CD14-positive monocyte (primary cell): ENCODE results near the gene CDH23. TPM values are rescaled to one million over a fixed set of nuclear protein-coding genes. Genes with fewer than 3 reads are reported as not detected.

Source experiments
- DNase-seq, 3 donors: peaks; one replicate each; pipeline ENCODE4 v3.0.0-alpha.2; 2011 to 2022
- H2AFZ ChIP-seq: 2 replicates; pipeline ENCODE4 v1.6.0; 2012; ENCODE audit warnings: mild to moderate bottlenecking, low read depth, low read length, inconsistent platforms; ENCODE audit not compliant: insufficient read depth, poor library complexity, severe bottlenecking
- H3K27ac ChIP-seq, 2 donors: 1 replicate in 1 of 2; 2 replicates in 1 of 2; pipeline ENCODE4 v1.5.1; 2012 to 2013; ENCODE audit warnings: low read length in 2 of 2, control low read depth in 1 of 2, inconsistent platforms in 1 of 2, low read depth in 1 of 2, mild to moderate bottlenecking in 1 of 2
- H3K27me3 ChIP-seq, 2 donors: one replicate each; pipeline versions ENCODE4 v1.6.0 to v1.6.1; 2011 to 2013; ENCODE audit warnings: low read length in 2 of 2; ENCODE audit not compliant: control insufficient read depth in 2 of 2, insufficient read depth in 2 of 2
- H3K36me3 ChIP-seq, 2 donors: replicated peaks in 1 of 2; 1 replicate in 1 of 2; 2 replicates in 1 of 2; pipeline versions ENCODE4 v1.5.1 to v1.6.1; 2012 to 2013; ENCODE audit warnings: low read length in 2 of 2, control low read depth in 1 of 2, inconsistent platforms in 1 of 2, mild to moderate bottlenecking in 1 of 2; ENCODE audit not compliant: insufficient read depth in 2 of 2, control insufficient read depth in 1 of 2
- H3K4me1 ChIP-seq, 2 donors: 1 replicate in 1 of 2; 2 replicates in 1 of 2; pipeline versions ENCODE4 v1.5.1 to v1.6.1; 2012 to 2013; ENCODE audit warnings: low read length in 2 of 2, control low read depth in 1 of 2, inconsistent platforms in 1 of 2, mild to moderate bottlenecking in 1 of 2, moderate library complexity in 1 of 2; ENCODE audit not compliant: insufficient read depth in 2 of 2, control insufficient read depth in 1 of 2
- H3K4me2 ChIP-seq: replicated peaks from 2 replicates; pipeline ENCODE3; 2012; ENCODE audit warnings: low read length, moderate library complexity, mild to moderate bottlenecking; ENCODE audit not compliant: poor library complexity, severe bottlenecking; ENCODE audit errors: extremely low read depth
- H3K4me3 ChIP-seq, 3 experiments: fragments of 200-600 bp in 1 of 3; sonication (generic) in 1 of 3; replicated peaks in 1 of 3; 1 replicate in 2 of 3; 2 replicates in 1 of 3; pipeline ENCODE4 v1.5.1; 2011 to 2013; ENCODE audit warnings: low read length in 3 of 3, mild to moderate bottlenecking in 3 of 3, control low read depth in 2 of 3, low read depth in 2 of 3, inconsistent platforms in 1 of 3, moderate library complexity in 1 of 3
- H3K79me2 ChIP-seq: 2 replicates; pipeline ENCODE4 v1.6.0; 2012; ENCODE audit warnings: mild to moderate bottlenecking, control low read depth, inconsistent platforms, low read length, moderate library complexity; ENCODE audit not compliant: insufficient read depth
- H3K9ac ChIP-seq: 2 replicates; pipeline ENCODE4 v1.6.0; 2017; ENCODE audit warnings: low read length, mild to moderate bottlenecking; ENCODE audit not compliant: insufficient read depth, poor library complexity, severe bottlenecking
- H3K9me3 ChIP-seq, 2 donors: replicated peaks in 1 of 2; 1 replicate in 1 of 2; 2 replicates in 1 of 2; pipeline versions ENCODE4 v1.5.1 to v1.6.1; 2012 to 2013; ENCODE audit warnings: low read length in 2 of 2, control low read depth in 1 of 2; ENCODE audit not compliant: control insufficient read depth in 1 of 2, insufficient read depth in 1 of 2
- H4K20me1 ChIP-seq: 2 replicates; pipeline ENCODE4 v1.6.0; 2012; ENCODE audit warnings: mild to moderate bottlenecking, low read length, control low read depth, moderate library complexity; ENCODE audit not compliant: insufficient read depth
- H3K27ac Mint-ChIP-seq, 7 donors: one replicate each; pipeline ENCODE4 v1.8.0; 2020; ENCODE audit warnings: mild to moderate bottlenecking in 7 of 7, mixed read lengths in 7 of 7, moderate library complexity in 6 of 7, inconsistent platforms in 2 of 7
- H3K27me3 Mint-ChIP-seq, 3 donors: one replicate each; pipeline ENCODE4 v1.8.0; 2021 to 2022; ENCODE audit warnings: low read depth in 3 of 3, mild to moderate bottlenecking in 3 of 3, mixed read lengths in 3 of 3, moderate library complexity in 3 of 3, inconsistent platforms in 1 of 3
- H3K36me3 Mint-ChIP-seq, 2 donors: one replicate each; pipeline ENCODE4 v1.8.0; 2020; ENCODE audit warnings: mixed read lengths in 2 of 2, inconsistent platforms in 1 of 2, mild to moderate bottlenecking in 1 of 2
- H3K4me1 Mint-ChIP-seq: one replicate; pipeline ENCODE4 v1.8.0; 2020; ENCODE audit warnings: mild to moderate bottlenecking, mixed read lengths
- H3K4me3 Mint-ChIP-seq, 2 donors: one replicate each; pipeline ENCODE4 v1.8.0; 2020; ENCODE audit warnings: mild to moderate bottlenecking in 2 of 2, mixed read lengths in 2 of 2, moderate library complexity in 1 of 2
- H3K9me3 Mint-ChIP-seq, 7 donors: one replicate each; pipeline ENCODE4 v1.8.0; 2020 to 2022; ENCODE audit warnings: mixed read lengths in 7 of 7, mild to moderate bottlenecking in 6 of 7, moderate library complexity in 6 of 7, inconsistent platforms in 2 of 7
- WGBS: methylation state at CpG from one replicate; pipeline ENCODE4 v1.1.5; 2013; ENCODE audit warnings: missing lambda C conversion rate; ENCODE audit not compliant: insufficient coverage; 5-methylcytosine and 5-hydroxymethylcytosine counted together
- intact Hi-C, 2 donors: fragments of 100-400 bp; cut with micrococcal nuclease; formaldehyde crosslinking; loops; one replicate each; pipeline versions ENCODE4 v1.15.0 to v1.15.1; 2023
- polyA plus RNA-seq, 3 donors: library from polyadenylated mRNA; depleted of rRNA in 1 of 3; unstranded in 2 of 3; stranded (reverse) in 1 of 3; fragments of 300-500 nt in 2 of 3; fragments of >200 nt in 1 of 3; fragmentation: Illumina TruSeq in 2 of 3; gene quantifications; 1 replicate in 2 of 3; 2 replicates in 1 of 3; pipeline ENCODE4 v1.2.3, GENCODE V29; 2012 to 2021
- TF ChIP-seq, protein P1 (sequence below): fragments of 200-600 bp; IDR thresholded peaks from one replicate; pipeline ENCODE4 v1.8.0; 2022; ENCODE audit warnings: antibody characterized with exemption, mild to moderate bottlenecking

CDH23 gene
- polyA plus RNA-seq, 3 donors: 8.2 to 36.2 (median 10.5) TPM

DNA sequence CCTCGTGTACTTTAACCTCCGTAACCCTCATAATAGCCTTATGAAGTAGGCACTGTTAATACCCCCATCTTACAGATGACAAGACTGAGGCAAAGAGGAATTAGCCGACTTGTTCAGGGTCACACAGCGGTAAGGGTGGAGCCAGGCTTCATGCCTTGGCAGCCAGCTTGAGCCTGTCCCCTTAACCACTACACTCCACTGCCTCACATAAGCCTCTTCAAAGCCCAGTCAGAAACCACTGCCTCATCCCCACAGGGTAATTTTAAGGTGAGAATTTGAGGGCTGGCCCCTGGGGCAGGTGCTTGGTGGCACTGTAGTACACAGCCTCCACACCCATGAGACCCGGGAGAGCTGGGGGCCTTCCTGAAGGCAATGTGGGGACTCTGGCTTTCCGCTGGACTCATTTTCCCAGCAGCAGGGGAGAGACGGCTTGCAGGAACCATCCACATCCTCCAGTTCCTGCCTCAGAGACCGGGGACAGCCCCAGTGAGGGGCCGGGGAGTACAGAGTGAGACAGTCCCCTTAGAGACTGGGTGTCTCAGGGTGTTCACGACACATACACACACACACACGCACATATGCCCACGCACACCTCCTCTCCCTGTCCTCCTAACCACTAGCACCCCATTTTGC, 330.5 kb downstream of the CDH23 start:
- Mint-ChIP-seq H3K9me3 (peaks cover 0 to 3% (median 0%) of the 10 kb centered on the region in 7 donors), H3K4me1 (peaks cover 93% of the 10 kb centered on the region), H3K4me3 (peak overlapping the region in 1 of 2 donors; percentile 82), H3K27me3 (peaks cover 0 to 4% (median 0%) of the 10 kb centered on the region in 3 donors), H3K27ac (peak overlapping the region; percentile 92 to 99 (median 97)), H3K36me3 (peaks cover 19 to 36% of the 10 kb centered on the region in 2 donors)
- Histone ChIP-seq H3K79me2 (peaks cover 22% of the 10 kb centered on the region), H2AFZ (no peak overlapping the region), H3K36me3 (peaks cover 4 to 13% of the 10 kb centered on the region in 2 donors), H3K4me2 (peak overlapping the region; percentile 51), H3K27ac (peak overlapping the region; percentile 90 to 94), H3K9me3 (no peaks in the 10 kb centered on the region), H3K27me3 (no peaks in the 10 kb centered on the region), H3K4me1 (peaks cover 70 to 94% of the 10 kb centered on the region in 2 donors), H4K20me1 (no peaks in the 10 kb centered on the region), H3K4me3 (peak overlapping the region in 1 of 3 experiments; percentile 54), H3K9ac (peak overlapping the region; percentile 62)
- intact Hi-C loops: loop anchor here in 1 of 2 donors (5.0 kb wide), 2 partner anchors 40 to 85 kb away; no protein-coding TSS in a partner anchor
- 5% methylated on average over 4 of the region's 12 CpGs for WGBS
- TF ChIP-seq, protein P1, sequence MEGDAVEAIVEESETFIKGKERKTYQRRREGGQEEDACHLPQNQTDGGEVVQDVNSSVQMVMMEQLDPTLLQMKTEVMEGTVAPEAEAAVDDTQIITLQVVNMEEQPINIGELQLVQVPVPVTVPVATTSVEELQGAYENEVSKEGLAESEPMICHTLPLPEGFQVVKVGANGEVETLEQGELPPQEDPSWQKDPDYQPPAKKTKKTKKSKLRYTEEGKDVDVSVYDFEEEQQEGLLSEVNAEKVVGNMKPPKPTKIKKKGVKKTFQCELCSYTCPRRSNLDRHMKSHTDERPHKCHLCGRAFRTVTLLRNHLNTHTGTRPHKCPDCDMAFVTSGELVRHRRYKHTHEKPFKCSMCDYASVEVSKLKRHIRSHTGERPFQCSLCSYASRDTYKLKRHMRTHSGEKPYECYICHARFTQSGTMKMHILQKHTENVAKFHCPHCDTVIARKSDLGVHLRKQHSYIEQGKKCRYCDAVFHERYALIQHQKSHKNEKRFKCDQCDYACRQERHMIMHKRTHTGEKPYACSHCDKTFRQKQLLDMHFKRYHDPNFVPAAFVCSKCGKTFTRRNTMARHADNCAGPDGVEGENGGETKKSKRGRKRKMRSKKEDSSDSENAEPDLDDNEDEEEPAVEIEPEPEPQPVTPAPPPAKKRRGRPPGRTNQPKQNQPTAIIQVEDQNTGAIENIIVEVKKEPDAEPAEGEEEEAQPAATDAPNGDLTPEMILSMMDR: no peak
- DNase-seq: peak in 1 of 3 donors; percentile 73

DNA sequence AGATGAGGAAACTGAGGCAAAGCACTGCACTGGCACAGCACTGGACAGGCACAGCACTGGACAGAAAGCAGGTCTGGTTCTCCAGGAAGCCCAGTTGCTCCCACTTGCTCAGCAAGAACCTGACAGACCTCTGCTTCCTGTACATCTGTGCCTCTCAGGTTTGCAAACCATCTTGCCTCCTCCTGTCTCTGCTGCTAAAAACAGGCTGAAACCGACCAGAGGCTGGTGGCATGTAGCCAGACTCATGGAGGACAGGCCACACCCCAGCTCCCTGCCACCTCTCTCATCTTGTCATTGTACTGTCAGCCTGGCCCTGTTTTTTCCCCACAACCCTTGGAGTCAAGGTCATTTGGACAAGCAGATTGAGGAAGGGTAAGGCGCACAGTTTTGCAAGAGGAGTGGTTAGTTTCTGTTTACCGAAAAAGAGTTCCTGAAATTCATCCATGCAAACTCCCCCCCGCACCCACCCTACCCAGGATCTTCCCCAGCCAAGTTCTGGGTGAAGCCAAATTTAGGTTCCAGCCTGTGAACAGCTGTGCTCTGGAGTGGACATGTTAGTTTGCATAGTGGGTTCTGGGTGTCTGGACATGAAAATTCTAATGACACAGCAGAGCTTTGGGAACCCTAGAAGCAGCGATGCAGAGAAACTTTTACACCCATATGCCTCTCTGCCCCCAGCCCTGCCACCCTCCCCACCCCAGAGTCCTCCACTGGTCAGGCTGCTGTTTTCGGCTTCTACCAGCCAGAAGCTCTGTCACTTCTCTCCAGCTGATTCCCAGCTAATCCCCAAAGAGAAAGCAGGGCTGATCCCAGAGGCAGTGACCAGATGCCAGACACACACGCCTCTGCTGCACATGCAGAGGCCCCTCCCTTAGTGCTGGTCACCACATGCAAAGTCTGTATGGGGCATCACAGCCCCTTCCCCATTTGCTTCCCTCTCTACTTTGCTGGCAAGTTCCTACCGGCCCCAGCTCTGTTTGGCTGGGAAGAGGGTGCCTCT, 331.3 kb downstream of the CDH23 start:
- TF ChIP-seq, protein P1: no peak
- peak; percentile 81 to 92 (median 83) for DNase-seq
- Histone ChIP-seq H3K79me2 (peaks cover 22% of the 10 kb centered on the region), H3K9ac (peak overlapping the region; percentile 62), H2AFZ (no peak overlapping the region), H4K20me1 (no peaks in the 10 kb centered on the region), H3K27me3 (no peaks in the 10 kb centered on the region), H3K27ac (peak overlapping the region; percentile 90 to 94), H3K4me2 (peak overlapping the region; percentile 51), H3K9me3 (no peaks in the 10 kb centered on the region), H3K36me3 (peaks cover 9 to 21% of the 10 kb centered on the region in 2 donors), H3K4me1 (peaks cover 70 to 92% of the 10 kb centered on the region in 2 donors), H3K4me3 (peak overlapping the region in 1 of 3 experiments; percentile 54)
- intact Hi-C loops: loop anchor here (2.0 to 5.0 kb wide), 3 partner anchors 39 to 84 kb away; no protein-coding TSS in a partner anchor
- Mint-ChIP-seq H3K27me3 (peaks cover 0 to 2% (median 0%) of the 10 kb centered on the region in 3 donors), H3K9me3 (peaks cover 0 to 1% (median 0%) of the 10 kb centered on the region in 7 donors), H3K36me3 (peaks cover 28 to 41% of the 10 kb centered on the region in 2 donors), H3K4me3 (peak overlapping the region; percentile 37 to 82), H3K27ac (peak overlapping the region; percentile 92 to 99 (median 97)), H3K4me1 (peaks cover 93% of the 10 kb centered on the region)
- WGBS: 0% methylated on average over 4 of the region's 8 CpGs
